ENCODE data around the gene VSIG10. TPM values are rescaled to one million over a fixed set of nuclear protein-coding genes. Genes with fewer than 3 reads are reported as not detected.
"Not testable (repeated sequence)": the region's sequence is repeated elsewhere in the genome, so short reads cannot be mapped to it uniquely, and the experiment has no call there.

The VSIG10 gene
- total RNA-seq, 1 donor from 2014 or later = 20.7 TPM

- DNase-seq (ENCODE audit: low spot score) = no peak
- peak; percentile 11 for ATAC-seq
These were observed 68.4 kb downstream of the VSIG10 start for GRCh38 chr12:118035190-118036041.

DNA sequence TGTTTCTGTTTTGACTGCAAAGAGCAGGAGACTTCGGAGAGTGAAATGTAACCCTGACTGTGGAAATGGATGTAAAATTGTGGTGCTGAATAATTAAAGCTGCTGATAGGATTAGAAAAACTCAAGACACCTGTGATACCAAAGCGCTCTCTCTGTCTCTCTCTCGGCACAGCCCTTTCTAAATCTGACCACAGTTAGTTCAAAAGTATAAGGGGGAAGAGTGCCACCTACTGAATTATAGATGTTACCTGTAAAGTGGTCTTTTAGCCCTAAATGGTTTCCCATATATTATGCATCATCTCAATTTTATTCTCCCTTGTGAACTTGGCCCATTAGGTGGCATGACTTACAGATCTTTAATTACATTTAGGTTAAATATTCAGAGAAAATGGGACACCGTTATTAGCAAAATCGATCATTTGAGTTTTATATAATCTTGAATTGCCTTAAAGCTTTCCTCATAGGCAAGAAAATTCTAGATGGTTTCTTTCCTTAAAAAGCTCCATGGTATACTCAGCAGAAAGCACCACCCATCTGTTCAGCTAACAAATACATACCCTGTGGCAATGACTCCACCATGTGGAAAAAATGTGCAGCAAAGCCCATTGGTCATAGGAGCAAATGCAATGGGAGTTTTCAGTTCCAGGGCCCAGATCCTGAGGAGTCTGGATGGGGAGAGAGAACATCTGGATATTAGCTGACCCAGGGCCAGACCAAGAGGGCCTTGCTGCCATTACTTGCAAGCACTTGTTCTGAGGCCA is 69.2 kb downstream of the VSIG10 start:
- DNase-seq (ENCODE audit: low spot score) (no peak), ATAC-seq (peak; percentile 74)

DNA sequence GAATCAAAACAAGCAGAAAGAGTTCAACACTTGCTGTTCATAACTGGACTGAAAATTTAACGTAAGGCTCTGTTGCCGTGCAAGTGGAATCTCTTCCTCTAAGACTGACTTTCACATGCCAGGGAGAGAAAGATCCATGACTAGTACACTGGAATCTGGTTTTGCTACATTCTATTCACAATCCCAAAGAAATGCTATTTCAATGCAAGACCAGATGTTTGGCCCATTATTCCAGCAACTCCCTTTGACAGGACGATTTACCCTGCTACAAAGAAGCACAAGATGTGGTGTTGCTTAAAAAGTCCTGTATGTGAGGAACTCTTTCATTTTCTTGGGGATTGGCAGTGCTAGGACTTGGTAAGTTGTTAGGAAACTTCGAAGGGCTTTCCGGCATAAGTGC is 69.9 kb downstream of the VSIG10 start:
- ATAC-seq (no peak), DNase-seq (ENCODE audit: low spot score) (no peak)

DNA sequence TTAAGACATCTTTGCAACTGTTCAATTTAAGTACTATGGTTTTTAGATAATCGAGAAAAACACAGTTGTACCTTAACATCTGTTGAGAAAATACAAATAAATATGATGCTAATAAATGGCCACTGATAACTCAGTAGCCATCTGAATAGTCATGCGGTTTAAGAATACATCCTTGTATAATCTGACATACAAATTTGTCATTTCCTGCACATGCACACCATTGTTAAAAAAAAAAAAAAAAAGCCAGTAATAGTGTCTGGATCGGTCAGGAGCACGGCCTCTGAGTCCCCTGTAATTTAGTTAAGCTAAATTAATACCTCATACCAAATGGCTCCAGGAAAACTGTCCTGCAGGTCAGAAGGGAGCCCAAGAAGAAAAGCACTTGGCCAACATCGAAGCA is 70.5 kb downstream of the VSIG10 start:
- no peak for ATAC-seq
- DNase-seq (ENCODE audit: low spot score) = no peak

GRCh38 chr12:118032188-118032587 is 71.6 kb downstream of the VSIG10 start:
- no peak for ATAC-seq
- DNase-seq (ENCODE audit: low spot score) = no peak

GRCh38 chr12:118029166-118029565 is 74.6 kb downstream of the VSIG10 start:
- ATAC-seq (no peak), DNase-seq (ENCODE audit: low spot score) (no peak)

DNA sequence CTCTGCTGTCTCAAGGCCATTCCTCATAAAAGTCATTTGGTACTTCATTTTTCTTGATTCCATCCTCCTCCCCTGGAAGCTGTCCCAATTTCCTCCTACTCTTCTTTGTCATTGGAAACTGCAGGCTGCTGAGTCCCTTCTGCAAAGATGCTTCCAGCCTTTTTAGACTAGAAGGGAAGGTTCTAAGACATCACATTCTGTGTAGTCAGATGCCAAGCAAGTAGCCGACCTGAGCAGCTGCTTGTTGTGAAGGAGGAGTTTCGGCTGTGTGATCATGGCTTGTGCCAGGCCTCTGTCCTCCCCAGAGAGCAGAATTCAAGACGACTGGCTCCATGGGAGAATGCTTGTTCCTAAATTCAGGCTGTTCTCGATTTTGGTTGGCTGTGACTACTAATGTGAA is 78.6 kb downstream of the VSIG10 start:
- ATAC-seq = no peak
- no peak for DNase-seq (ENCODE audit: low spot score)

GRCh38 chr12:118023301-118023860 is 80.4 kb downstream of the VSIG10 start:
- DNase-seq (ENCODE audit: low spot score) (no peak), ATAC-seq (no peak)

DNA sequence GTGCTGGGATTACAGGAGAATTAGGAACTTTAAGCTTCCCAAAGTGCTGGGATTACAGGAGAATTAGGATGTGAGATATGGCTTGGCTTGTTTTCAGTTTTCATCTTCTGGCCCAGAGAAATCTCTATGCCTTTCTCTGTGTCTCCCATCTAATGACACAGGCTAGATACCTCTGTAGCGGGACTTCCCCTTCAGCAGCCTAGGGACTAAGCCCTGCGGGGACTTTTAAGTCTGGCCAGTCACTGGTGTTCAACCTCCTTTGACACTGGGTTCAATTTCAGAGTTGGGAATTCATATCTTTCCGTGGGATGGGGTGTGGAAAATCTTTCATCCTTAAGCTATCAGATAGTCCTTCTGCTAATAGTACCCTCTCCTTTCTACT is 81.1 kb downstream of the VSIG10 start:
- no peak for DNase-seq (ENCODE audit: low spot score)

DNA sequence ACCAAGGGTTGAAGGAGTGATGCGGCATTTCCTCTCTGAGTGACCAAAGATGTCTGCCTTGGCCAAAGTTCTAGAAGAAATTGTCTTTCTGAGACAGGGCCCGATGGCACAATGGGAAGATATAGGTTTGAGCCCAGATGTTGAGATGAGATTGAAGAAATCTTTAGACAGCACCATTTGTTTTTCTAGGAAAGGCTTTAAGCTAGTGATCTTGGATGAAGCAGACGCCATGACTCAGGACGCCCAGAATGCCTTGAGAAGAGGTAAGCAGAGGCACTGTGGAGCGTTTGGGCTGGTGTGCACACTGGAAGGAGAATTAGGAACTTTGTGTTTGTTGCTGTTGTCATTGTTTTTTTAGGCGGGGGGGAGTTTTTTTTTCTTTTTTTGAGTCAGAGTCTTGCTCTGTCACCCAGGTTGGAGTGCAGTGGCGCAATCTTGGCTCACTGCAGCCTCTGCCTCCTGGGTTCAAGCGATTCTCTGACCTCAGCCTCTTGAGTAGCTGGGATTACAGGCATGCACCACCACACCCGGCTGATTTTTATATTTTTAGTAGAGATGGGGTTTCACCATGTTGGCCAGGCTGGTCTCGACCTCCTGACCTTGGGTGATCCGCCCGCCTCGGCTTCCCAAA is 81.6 kb downstream of the VSIG10 start:
- DNase-seq (ENCODE audit: low spot score); ATAC-seq: not testable (repeated sequence)

More for the DNA sequence above, 81.1 kb downstream of the VSIG10 start:
- ATAC-seq = no peak

GRCh38 chr12:118020036-118020435 is 83.8 kb downstream of the VSIG10 start:
- ATAC-seq (no peak), DNase-seq (ENCODE audit: low spot score) (no peak)

- ATAC-seq = no peak
- no peak for DNase-seq (ENCODE audit: low spot score)
These were observed 85.9 kb downstream of the VSIG10 start for GRCh38 chr12:118017926-118018325.

- ATAC-seq (peak; percentile 97), DNase-seq (ENCODE audit: low spot score) (peak; percentile 99)
These were observed 87.2 kb downstream of the VSIG10 start, which contains the start of gene RFC5 for GRCh38 chr12:118016424-118017264. TSS of gene RFC5 (plus strand) at chr12:118016703. CDS start at chr12:118016828, 125 bp downstream.

- DNase-seq (ENCODE audit: low spot score) = peak; percentile 50
- ATAC-seq = peak; percentile 75
These were observed 87.9 kb downstream of the VSIG10 start for GRCh38 chr12:118015944-118016343.

DNA sequence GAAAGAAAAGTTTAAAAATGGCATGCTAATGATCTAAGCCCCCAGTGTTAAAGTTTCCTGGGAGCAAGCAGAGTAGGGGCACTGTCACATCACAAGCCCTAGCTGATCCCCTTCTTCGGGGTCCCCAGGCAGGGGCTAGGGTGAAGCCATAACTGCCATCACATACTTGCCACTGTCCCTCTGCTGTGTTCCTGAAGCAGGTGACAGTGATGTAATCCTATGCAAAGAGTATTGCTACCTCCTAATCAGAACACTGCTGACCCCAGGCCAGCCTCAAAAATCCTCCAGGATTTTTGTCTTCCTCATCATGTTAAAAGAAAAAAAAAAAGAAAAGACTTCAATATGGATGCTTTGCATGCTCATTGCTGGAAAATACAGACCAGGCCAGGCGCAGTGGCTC is 88.5 kb downstream of the VSIG10 start:
- no peak for DNase-seq (ENCODE audit: low spot score)

More for the DNA sequence above, 88.5 kb downstream of the VSIG10 start:
- peak; percentile 31 for ATAC-seq

Other genes starting within 250 kb of the VSIG10 start
- gene KSR2, start 135.0 kb downstream of the VSIG10 start, total RNA-seq = 0.03 TPM
- gene RFC5, start 87.3 kb downstream of the VSIG10 start, total RNA-seq = 8.6 TPM
- gene WSB2, start 42.8 kb downstream of the VSIG10 start, total RNA-seq = 51.4 TPM
- 662 TPM for gene PEBP1, start 32.1 kb upstream of the VSIG10 start, total RNA-seq